GM18499 (cell line): ENCODE results near the gene ZCCHC8.
"Not testable (repeated sequence)": the region's sequence is repeated elsewhere in the genome, so short reads cannot be mapped to it uniquely, and the experiment has no call there.

ENCODE experiments used
- ATAC-seq: cut with Tn5 transposase; IDR thresholded peaks from one replicate; pipeline ENCODE4 v1.9.1; 2021; ENCODE audit warnings: moderate number of reproducible peaks; ENCODE audit not compliant: insufficient read depth, unreplicated experiment

Gene ZCCHC8

DNA sequence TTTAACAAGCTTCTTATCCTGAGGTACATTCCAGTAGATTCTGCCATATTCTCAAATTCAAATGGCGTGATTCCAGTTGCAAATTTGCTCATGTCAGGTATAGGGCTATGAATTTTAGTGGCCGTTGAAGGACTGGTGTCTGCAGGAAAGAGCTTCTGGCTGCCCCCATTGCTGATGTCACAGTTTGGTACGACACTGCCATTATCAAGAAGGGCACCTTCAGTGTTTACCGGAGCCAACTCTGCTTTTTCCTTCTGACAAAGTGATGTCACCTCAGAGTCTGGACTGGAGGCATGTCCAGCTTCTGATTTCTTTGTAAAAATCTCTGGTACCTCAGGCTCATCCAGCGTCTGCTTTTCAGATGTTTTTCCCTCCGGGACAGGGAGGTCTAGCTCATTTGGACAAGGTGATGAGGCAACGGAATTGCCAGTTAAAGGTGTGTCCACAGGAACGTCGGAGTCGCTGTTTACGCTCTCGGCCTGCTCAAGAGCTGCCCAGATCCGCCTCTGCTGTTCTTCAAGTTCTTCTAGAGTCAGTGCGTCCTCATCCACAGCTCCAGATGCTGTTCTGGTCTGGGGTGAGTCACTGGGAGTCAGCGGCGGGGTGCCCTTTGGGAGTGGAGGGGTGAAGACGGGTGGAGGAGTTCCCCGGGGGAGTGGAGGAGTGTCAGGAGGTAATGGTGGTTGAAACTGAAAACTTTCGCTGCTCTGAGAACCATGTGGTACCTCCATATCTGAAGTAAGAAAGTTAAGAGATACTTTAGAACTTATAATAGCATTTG is 27.0 kb downstream of the ZCCHC8 start:
- no peak for ATAC-seq

DNA sequence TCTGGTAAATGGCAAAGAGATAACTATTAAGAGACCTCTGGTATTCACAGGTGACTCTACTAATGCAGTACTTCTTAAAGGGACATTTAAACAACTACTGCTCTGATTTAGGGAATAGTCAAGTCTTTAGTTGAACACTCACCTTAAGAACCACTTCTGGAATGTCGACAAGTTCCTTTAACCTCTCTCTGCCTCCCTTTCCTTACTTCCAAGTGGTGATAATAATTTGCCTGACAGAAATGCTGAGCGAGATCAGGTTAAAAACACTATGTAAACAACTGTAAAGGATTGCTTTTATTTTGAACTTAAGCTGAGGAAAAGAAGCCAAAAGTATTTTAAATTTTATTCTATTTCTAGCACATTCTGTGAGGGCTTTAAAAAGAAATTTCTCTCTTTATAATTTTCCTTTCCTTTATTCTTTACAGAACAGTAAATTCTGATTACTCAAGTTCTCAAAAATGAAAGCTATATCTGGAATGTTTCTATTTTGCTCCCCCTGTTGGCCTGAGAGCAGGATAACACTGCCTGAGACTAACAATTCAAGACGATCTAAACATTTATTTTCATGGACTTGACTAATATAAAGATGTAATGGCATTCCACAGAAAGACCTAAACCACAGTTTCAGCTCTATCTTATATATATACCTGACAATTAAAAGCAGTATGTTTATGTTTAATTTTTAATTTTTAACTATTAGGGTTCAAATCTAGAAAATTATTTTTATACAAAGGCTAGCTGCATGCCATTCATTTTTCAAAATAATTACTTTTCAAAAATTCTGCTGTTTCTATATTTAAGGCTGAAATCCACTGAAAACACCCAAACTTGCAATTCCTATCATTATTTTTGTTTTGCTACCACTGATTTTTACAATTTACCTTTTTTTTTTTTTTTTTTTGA is 29.2 kb downstream of the ZCCHC8 start:
- ATAC-seq, result no peak

DNA sequence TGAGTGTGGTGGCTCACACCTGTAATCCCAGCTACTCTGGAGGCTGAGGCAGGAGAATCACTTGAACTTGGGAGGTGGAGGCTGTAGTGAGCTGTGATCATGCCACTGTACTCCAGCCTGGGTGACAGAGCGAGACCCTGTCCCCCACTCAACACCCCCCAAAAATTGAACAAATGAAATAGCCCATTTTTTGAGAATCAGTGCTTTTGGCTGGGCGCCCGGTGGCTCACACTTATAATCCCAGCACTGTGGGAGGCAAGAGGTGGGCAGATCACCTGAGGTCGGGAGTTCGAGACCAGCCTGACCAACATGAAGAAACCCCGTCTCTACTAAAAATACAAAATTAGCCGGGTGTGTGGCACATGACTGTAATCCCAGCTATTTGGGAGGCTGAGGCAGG is 30.2 kb downstream of the ZCCHC8 start:
- not testable (repeated sequence) for ATAC-seq

DNA sequence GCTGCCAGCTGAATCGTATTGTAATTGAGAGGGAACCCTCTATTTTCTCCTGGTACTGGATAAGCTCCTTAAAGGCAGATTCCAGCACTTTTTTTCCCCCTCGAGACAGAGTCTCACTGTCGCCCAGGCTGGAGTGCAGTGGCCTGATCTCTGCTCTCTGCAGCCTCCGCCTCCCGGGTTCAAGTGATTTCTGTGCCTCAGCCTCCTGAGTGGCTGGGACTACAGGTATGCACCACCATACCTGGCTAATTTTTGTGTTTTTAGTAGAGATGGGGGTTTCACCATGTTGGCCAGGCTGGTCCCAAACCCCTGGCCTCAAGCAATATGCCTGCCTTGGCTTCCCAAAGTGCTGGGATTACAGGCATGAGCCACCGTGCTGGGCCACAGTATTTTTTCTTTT is 30.9 kb downstream of the ZCCHC8 start:
- not testable (repeated sequence) for ATAC-seq

DNA sequence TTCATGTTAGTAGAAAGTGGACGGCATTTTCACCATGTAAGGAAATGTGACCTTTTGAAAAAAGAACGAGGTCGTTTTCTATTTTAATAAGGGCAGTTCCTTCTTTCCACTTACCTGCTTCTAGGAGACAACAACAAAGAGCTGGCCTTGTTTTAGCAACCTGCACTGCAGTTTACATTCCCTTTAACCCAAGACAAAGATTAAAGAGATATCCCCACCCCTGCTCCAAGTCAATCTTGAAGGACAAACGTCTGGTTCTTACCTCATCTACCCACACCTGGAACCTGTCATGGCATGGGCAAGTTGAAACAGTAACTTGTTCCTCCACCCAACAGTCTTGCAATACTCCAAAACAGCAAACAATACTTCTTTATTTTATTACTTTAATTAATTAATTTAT is 32.7 kb downstream of the ZCCHC8 start:
- ATAC-seq, result no peak

DNA sequence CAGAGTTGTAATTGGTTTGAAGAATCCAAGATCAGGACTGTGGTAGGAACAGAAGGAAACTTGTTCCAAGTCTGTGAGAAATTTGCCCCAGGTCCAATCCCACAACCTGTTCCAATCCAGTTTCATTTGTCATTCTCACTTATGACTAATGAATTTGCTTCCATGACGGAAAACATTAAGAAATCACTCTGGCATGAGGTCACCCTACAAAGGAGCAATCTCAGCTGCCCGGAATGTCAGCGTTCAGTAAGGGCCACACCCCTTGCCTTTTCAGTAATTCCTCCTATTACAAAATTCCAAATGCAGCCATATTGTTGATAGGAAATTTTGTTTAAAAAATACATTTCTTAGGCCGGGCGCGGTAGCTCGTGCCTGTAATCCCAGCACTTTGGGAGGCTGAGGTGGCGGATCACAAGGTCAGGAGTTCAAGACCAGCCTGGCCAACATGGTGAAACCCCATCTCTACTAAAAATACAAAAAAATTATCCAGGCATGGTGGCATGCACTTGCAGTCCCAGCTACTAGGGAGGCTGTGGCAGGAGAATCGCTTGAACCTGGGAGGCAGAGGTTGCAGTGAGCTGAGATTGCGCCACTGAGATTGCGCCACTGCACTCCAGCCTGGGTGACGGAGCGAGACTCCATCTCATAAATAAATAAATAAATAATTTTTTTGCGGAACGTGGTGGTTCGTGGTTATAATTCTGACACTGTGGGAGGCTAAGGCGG is 36.3 kb downstream of the ZCCHC8 start:
- ATAC-seq, result not testable (repeated sequence)

DNA sequence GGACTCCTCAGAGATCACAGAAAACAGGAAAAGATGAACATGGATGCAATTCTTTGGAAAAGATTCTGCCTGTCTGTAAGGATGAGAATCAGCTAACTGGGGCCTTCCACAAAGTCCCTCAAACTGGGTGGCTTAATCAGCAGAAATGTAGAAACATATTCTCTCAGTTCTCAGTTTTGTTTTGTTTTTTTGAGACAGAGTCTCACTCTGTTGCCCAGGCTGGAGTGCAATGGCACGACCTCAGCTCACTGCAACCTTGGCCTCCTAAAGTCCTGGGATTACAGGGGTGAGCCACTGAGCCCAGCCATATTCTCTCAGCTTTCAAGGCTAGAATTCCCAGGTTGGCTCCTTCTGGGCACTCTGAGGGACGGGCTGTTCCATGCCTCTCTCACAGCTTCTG is 40.1 kb downstream of the ZCCHC8 start:
- ATAC-seq, result no peak

DNA sequence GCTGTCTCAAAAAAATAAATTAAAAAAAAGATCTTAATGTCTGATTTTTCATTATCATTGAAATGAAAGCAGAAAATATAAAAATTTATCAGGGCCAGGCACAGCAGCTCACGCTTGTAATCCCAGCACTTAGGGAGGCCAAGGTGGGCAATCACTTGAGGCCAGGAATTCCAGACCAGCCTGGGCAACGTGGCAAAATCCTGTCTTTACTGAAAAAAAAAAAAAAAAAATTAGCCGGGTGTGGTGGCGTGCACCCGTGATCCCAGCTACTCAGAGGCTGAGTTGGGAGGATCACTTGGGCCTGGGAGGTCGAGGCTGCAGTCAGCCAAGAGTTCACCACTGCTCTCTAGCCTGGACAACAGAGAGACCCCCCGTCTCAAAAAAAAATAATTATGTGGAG is 40.7 kb downstream of the ZCCHC8 start:
- no peak for ATAC-seq

DNA sequence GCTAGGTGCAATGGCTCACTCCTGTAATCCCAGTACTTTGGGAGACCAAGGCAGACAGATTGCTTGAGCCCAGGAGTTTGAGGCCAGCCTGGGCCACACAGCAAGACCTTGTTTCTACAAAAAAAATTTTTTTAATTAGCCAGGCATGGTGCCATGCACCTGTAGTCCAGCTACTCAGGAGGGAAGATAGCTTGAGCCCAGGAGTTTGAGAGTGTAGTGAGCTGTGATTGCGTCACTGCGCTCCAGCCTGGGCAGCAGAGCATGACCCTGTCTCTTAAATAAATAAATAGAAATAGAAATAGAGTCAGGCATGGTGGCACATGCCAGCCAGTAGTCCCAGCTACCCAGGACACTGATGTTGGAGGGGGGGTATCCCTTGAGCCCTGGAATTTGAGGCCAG is 41.5 kb downstream of the ZCCHC8 start:
- no peak for ATAC-seq

DNA sequence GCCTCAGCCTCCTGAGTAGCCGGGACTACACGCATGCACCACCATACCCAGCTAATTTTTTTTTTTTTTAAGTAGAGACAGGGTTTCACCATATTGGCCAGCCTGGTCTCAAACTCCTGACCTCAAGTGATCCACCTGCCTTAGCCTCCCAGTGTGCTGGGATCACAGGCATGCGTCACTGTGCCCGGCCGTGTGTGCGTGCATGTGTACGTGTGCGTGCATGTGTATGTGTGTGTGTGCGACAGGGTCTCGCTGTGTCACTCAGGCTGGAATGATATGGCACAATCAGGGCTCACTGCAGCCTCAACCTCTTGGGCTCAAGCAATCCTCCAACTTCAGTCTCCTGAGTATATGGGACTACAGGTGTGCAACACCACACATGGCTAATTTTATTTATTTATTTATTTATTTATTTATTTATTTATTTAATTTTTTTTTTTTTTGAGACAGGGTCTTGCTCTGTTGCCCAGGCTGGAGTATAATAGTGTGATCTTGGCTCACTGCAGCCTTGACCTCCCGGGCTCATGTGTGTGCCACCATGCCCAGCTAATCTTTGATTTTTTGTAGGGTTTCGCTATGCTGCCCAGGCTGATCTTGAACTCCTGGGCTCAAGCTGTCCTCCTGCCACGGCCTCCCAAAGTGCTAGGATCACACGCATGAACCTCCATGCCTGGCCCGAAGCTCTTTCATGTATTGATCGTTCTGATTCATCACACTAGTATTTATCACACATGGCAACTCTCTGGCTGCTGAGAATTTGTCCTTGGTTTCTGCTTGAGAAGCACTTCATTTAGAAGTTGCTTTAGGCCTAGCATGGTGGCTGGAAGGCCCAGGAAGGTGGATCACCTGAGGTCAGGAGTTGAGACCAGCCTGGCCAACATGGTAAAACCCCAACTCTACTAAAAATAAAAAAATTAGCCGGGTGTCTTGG is 42.4 kb downstream of the ZCCHC8 start:
- no peak for ATAC-seq

DNA sequence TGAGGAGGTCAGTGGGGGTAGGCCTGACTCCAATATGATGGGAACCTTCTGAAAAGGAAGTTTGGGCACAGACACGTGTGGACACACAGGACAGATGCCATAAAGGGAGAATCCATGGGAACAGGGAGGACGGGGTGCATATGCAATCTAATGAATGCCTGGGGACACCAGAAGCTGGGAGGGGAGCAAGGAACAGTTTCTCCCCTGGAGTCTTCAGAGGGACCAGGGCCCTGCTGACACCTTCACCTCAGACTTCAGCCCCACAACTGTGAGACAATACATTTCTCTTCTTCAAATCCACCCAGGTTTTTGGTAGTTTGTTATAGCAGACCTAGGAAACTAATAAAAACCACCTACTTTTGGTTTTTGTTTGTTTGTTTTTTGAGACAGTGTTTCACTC is 43.1 kb downstream of the ZCCHC8 start:
- no peak for ATAC-seq

DNA sequence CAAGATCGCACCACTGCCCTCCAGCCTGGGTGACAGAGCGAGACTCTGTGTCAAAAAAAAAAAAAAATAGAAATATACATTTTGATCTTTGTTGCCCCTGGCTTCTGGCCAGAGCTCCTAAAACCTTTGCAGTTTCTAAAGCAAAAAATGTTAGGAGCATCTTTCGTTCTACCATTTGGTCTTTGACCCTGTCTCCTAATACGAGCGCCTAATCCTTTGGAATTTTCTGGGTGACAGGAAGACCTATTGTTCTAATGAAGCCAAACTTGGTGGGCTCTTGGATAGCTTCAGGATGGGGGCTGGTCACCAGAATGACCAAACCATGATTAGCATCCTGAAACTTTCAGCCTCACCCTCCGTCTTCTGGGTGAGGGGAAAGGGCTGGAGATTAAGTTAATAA is 46.0 kb downstream of the ZCCHC8 start:
- ATAC-seq, result no peak

DNA sequence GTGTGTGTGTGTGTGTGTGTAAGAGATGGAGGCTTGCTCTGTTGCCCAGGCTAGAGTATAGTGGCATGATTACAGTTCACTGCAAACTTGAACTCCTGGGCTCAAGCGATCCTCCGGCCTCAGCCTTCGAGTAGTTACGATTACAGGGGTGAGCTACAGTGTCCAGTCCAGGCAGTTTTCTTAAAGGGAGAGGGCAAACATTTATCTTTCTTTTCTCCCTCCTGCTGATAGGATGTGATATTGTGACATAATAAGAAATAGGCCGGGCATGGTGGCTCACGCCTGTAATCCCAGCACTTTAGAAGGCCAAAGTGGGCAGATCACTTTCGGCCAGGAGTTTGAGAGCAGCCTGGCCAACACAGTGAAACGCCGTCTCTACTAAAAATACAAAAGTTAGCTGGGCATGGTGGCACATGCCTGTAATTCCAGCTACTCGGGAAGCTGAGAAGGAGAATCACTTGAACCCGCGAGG is 46.4 kb downstream of the ZCCHC8 start:
- no peak for ATAC-seq

DNA sequence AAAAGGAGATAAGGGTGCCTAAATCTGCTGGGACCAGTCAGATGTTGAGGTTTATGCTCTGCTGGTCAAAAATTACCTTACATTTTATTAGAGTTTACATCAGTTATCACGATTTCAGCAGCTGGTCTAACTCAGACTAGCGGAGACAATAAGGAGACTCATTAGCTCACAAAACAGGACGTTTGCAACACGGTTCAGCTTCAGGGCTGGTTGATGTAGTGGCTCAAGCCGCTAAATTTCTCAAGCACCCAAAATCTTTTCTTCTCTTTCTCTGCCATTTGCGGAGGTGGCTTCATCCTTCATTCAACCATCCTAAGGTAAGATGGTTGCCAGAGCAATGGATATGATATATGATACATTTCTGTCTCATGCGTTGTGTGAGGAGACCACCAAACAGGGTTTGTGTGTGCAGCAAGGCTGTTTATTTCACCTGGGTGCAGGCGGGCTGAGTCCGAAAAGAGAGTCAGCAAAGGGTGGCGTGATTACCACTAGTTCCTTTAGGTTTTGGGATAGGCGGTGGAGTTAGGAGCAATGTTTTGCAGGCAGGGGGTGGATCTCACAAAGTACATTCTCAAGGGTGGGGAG is 47.9 kb downstream of the ZCCHC8 start:
- no peak for ATAC-seq

DNA sequence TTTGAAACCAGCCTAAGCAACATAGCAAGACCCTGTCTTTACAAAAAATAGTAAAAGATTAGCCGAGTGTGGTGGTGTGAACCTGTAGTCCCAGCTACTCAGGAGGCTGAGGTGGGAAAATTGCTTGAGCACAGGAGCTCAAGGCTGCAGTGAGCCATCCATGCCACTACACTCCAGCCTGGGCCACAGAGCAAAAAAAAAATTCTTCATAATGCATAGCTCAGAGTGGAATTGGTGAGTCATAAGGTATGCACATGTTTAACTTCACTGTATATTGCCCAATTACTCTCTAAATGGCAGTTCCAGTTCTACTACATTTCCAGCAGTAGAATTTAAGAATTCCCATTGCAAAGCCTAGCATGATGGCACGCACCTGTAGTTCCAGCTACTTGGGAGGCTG is 51.4 kb downstream of the ZCCHC8 start:
- no peak for ATAC-seq

DNA sequence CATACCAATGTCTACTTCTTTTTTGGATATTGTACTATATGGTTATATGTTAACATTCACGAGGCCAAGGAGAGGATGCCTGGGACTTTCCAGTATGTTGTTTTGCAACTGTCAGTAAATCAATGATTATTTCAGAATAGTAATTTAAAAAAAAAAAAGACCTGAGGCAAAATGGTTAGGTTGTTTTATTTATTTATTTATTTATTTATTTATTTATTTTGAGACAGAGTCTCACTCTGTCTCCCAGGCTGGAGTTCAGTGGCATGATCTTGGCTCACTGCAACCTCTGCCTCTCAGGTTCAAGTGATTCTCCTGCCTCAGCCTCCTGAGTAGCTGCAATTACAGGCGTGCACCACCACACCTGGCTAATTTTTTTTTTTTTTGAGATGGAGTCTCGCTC is 52.9 kb downstream of the ZCCHC8 start:
- ATAC-seq, result not testable (repeated sequence)

DNA sequence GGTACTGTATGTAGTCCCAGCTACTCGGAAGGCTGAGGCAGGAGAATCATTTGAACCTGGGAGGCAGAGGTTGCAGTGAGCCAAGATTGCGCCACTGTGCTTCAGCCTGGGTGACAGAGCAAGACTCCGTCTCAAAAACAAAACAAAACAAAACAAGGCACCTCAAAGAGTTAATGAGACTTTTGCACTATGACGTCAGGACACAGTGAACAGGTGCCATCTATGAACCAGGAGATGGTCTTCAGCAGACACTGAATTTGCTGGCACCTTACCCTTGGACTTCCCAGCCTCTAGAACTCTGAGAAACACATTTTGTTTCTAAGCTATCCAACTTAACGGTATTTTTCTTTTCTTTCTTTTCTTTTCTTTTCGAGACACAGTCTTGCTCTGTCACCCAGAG is 54.3 kb downstream of the ZCCHC8 start:
- not testable (repeated sequence) for ATAC-seq

DNA sequence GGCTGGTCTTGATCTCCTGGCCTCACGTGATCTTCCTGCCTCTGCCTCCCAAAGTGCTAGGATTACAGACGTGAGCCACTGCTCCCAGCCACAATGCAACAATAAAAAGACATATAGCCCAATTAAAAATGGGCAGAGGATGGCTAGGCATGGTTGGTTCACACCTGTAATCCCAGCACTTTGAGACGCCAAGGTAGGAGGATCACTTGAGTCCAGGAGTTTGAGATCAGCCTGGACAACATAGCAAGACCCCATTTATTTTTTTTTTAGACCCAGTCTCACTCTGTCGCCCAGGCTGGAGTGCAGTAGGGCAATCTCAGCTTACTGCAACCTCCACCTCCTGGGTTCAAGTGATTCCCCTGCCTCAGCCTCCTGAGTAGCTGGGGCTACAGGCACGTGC is 56.7 kb downstream of the ZCCHC8 start:
- not testable (repeated sequence) for ATAC-seq

DNA sequence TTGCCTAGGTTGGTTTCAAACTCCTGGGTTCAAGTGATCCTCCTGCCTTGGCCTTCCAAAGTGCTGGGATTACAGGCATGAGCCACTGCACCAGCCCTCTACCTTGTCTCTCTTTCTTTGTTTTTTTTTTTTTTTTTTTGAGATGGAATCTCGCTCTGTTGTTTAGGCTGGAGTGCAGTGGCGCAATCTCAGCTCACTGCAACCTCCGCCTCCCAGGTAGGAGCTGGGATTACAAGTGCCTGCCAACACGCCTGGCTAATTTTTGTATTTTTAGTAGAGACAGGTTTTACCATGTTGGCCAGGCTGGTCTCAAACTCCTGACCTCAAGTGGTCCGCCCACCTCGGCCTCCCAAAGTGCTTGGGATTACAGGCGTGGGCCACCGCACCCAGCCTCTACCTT is 61.9 kb downstream of the ZCCHC8 start:
- ATAC-seq, result not testable (repeated sequence)
